HG03280 (cell line): Measurements from ENCODE around the gene HLA-F.

ENCODE experiments used
- ATAC-seq: cut with Tn5 transposase; IDR thresholded peaks from one replicate; pipeline ENCODE4 v1.9.1; 2021; ENCODE audit warnings: mild to moderate bottlenecking, moderate library complexity; ENCODE audit not compliant: unreplicated experiment

HLA-F gene

GRCh38 chr6:29742127-29742526 lies 18.9 kb downstream of the HLA-F start:
- ATAC-seq: no peak

GRCh38 chr6:29743025-29743424 lies 19.8 kb downstream of the HLA-F start:
- ATAC-seq: no peak

DNA sequence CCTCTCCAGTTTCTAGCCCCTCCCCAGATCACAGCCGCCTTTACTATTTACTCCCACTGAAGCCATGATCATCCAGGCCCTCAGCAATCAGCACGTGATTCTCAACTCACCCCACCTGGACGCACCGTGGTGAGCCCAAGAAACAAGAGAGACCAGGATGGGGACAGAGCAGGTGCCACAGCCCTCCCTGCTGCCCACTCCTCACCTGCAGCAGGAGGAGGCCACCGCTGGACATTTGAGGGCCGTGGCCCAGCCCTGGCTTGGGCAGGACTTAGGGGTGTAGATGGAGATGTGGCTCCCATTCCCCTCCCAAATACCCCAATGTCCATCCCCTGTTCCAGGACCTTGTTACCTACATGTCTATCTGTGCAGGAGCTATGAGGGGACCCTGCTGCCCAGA lies 20.3 kb downstream of the HLA-F start:
- no peak for ATAC-seq

- ATAC-seq: no peak
These were observed 20.9 kb downstream of the HLA-F start for GRCh38 chr6:29744131-29744530.

- ATAC-seq: no peak
These were observed 21.4 kb downstream of the HLA-F start for GRCh38 chr6:29744621-29745020.

GRCh38 chr6:29745386-29745785 lies 22.2 kb downstream of the HLA-F start:
- no peak for ATAC-seq

DNA sequence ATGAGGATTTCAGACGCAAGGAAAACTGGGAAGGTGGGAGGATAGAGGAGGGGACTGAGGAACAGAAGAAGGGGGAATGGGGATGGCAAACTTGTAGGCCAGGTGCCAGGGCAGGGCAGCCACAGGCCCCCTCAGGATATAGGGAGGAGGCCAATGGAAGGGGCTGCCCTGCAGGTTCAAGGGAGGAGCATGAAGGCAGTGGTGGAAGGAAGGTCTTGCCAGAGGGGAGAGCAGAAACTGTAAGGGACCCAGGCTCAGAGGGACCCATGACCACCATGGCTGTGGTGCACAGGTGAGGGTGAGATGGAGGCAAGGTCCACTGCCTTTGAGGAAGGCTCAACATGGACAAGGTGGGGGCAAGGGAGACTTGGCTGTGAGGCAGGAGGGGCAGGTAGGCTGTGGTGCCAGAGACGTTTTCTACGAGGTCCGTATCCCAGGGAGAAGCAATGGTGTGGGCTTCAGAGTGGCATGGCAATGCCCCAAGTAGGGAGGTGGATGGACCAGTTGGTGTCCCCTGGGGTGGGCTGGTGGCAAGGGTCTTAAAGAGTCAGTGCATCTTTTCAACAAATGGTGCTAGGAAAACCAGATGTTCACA lies 22.7 kb downstream of the HLA-F start:
- no peak for ATAC-seq

DNA sequence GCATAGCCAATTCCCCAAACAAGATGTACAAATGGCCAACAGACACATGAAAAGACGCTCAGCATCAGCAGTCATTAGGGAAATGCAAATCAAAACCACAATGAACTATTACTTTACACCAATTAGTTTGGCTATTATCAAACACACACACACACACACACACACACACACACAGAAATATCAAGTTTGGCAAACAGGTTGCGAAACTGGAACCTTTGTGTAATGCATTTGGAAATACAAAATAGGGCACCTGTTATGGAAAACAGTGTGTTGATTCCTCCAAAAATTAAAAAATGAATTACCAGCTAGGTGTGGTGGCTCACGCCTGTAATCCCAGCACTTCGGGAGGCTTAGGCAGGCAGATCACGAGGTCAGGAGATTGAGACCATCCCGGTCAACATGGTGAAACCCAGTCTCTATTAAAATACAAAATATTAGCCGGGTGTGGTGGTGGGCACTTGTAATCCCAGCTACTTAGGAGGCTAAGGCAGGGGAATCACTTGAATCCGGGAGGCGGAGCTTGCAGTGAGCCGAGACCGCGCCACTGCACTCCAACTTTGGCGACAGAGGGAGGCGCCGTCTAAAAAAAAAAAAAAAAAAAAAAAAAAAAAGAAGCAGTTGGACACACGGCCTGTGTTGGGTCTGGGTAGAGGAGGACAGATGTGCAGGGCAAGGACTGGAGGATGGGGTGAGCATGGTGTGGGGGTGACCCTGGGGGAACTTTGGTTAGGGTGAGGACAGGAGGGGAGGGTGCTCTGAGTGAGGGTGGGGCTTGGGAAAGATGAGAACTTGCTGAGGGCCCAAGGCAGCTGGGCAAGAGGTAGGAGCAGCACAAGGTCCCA lies 23.8 kb downstream of the HLA-F start:
- ATAC-seq: no peak

DNA sequence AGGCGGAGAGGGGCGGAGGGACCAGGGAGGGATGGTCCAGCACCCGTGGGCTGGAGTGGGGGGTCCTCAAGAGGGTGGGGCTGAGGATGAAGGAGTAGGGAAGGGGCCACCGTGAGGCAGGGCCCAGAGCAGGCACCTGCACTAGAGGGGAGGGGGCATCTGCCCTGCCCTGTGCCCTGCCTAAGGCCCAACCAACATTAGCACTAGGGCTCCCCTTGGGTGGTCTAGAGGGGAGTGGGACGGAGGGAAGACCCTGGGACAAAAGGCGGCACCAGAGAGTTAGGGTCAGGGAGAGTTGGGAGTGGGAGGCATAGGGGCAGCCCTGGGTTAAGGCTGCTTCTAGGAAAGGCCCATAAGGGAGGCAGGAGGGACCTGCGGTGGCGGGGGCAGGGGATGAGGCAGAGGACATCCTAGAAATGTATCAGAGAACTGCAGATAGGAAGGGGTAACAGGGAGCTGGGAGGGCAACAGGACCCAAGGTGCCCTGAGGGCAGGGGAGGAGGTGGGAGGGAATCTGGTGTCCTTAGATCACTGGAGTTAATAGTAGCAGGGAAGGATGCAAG lies 24.5 kb downstream of the HLA-F start:
- ATAC-seq: no peak

DNA sequence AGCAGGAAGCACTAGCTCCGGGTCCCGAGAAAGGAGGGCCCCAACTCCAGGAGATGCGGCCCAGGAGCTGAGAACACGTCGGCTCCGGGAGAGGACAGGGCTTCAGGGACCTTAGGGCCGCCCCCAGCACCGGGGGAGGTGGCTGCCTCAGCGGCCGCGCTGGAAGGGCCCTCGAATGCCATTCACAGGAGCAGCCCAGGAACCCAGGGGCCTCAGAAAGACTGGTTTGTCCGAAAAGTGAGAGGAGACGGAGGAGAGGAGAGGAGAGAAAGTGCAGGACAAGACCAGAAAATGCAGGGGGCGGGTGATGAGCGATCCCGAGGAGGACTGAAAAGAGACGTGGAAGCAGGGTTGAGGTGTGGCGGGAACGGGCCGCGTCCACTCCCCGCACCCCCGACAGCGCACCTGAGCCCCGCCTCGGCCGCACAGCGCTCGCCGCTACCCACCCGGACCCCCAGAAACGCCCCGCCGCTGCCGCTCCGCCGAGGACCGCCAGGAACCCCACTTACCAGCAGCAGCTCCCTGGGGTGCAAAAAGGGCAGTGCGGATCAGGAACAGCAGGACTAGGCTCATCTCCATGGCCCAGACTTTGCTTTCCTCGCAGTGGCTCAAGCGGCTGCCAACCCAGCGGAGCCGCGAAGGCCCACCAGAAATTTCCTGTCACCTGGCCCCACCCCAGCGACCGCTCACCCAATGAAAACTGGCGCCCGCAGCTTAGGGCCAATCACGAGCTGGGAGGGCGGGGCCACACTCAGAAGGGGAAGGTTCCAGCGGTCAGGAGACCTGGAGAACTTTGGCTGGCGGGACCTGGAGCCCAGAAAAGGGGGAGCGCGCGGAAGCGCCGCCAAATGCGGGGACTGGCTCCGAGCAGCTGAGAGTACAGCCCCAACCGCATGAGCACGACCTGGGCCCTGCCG lies 25.4 kb downstream of the HLA-F start:
- ATAC-seq: peak; percentile 80

DNA sequence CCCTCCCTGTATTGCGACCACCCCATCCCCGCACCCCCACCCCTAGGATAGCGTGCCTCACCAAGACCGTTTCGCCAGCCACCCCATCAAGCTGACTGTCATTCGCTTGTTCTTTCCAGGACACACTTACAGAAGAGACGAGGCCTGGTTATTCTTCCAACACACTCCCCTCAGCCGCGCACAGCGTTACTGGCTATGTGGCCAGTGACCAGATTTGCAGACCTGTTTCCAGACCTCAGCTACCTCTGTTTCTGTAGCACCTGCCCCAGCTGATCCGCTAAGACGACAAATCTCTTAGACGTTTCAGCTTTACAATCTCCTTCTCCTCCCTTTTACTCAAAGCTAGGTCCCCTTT lies 26.1 kb downstream of the HLA-F start:
- ATAC-seq: no peak

DNA sequence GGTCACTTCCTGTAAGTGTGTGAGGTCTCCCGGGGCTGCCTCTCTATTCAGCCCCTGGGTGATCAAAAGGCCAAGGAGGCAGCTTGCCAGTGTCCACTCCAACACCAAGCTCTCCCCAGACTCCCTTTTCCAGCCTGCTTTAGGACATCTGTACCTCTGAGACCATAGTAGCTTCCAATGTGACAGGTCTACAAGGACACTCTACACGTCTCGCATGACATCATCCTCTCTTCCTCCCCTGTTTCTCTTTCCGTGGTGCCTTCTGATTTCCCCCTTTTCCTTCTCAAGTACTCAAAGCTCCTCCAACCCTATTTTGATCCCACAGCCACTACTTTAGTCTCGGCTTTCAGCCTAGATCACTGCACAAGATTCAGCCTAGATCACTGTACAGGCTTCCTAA lies 26.4 kb downstream of the HLA-F start:
- no peak for ATAC-seq

- ATAC-seq: no peak
These were observed 27.5 kb downstream of the HLA-F start for GRCh38 chr6:29750709-29751108.

DNA sequence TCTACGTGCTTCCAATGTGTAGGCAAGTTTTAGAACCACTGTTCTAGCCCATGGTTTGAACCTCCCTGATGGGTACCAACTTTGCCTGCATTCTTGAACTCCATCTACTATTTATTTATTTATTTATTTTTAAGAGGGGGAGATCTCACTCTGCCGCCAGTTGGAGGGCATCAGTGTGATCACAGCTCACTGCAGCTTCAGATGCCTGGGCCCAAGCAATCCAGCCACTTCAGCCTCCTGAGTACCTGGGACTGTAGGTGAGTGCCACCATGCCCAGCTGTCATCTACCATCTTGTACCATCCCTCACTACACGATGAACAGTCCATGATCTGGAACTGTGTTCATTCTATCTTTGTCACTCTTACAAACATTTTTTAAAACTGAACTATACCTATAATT lies 28.2 kb downstream of the HLA-F start:
- ATAC-seq: no peak

DNA sequence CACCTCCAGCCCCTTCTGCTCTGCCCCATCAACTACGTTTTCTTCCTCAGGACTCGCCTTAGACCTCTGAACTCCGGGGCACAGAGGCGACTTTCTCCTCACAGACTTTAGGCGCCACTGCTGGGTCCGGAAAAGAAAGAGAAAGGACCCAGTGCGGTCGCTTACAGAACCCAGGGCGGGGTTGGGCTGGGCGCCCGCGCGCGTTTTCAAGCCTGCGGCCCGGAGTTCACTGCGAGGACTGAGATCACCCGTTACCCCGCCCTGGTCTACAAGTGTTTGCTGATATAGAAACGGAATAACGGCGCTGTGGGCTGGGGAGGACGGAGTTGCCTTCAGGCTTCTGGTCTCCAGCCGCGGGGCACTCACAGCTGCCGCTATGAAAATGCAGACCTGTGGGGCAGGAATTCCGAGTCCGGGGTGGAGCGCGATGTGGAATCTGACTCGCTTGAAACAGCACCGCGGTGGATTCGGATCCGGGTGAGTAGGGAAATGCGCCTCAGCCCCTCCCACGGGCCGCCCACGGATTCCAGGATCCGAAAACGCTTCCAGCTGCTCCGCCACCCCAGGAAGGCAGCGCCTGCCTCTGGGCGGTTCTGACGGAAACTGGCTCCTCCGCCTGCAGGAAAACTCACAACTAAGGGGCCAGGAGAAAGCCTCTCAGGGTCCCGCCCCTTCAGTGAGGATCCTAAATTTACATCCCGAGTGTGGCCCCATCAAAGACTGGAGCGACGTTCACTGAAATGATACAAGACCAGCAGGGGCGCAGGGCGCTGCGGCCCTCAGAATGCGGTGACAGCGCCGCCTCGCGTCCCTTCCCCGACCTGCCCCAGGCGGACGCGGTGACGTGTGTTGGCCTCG lies 29.4 kb downstream of the HLA-F start:
- peak; percentile 76 for ATAC-seq

GRCh38 chr6:29753309-29753644 lies 30.0 kb downstream of the HLA-F start:
- no peak for ATAC-seq

- ATAC-seq: no peak
These were observed 32.1 kb downstream of the HLA-F start for GRCh38 chr6:29755295-29755871.

DNA sequence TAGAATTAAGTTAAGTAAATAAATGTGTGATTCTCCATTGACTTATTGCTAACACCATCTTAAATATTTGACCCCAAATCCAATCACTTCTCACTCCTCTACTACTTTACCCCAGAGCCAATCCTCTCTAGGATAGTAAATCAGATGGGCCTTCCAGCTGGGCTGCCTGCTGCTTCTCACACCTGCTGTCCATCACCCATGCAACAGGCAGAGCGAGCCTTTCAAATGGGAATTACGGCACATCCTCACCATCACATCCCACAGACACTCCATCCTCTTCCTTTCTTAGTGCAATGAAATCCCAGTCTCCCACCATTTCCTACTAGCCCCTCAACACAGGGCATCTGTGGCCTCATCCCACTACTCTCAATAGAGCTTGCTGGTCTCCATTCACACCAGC lies 34.0 kb downstream of the HLA-F start:
- no peak for ATAC-seq

DNA sequence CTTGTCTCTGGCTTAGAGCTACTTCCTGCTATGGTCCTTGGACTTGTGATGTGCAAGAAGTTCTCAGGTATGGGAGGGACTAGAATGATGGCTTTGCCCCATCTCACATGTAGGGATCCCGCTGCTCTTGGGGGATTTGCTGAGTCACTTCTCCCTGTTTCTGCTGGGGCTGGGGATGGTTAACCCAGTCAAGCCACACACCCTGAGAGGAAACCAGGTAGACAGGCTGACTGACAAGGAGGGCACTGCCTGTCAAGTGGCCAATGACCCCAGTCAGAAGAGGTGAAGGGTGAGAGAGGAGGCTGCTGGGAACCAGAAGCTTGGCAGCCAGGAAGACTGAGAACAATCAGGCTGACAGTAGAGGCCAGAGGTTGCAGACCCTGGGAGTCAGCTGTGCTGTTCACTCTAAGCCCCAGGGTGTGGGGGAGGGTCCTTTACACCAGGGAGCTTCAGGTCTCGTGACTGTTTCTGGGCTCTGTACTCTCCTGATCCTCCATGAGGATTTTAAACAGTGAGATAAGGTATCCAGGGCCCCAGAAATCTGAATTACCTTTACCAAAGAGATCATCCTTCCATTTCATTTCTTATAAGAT lies 34.6 kb downstream of the HLA-F start:
- no peak for ATAC-seq

GRCh38 chr6:29758761-29759160 lies 35.5 kb downstream of the HLA-F start:
- ATAC-seq: no peak
